ENCODE measurements around the gene LMCD1.

LMCD1 gene

GRCh38 chr3:8584661-8585060, 83.0 kb downstream of the LMCD1 start:
- no peak for DNase-seq (ENCODE audit: low read depth)

GRCh38 chr3:8589880-8590556, 88.4 kb downstream of the LMCD1 start:
- no peak for DNase-seq (ENCODE audit: low read depth)

- no peak for DNase-seq (ENCODE audit: low read depth)
These were observed 91.6 kb downstream of the LMCD1 start for GRCh38 chr3:8593021-8593827.

GRCh38 chr3:8595252-8595651, 93.6 kb downstream of the LMCD1 start:
- DNase-seq (ENCODE audit: low read depth), result no peak

- DNase-seq (ENCODE audit: low read depth), result no peak
These were observed 94.1 kb downstream of the LMCD1 start for GRCh38 chr3:8595695-8596115.

GRCh38 chr3:8596321-8597218, 94.9 kb downstream of the LMCD1 start:
- DNase-seq (ENCODE audit: low read depth), result no peak

- DNase-seq (ENCODE audit: low read depth), result no peak
These were observed 95.7 kb downstream of the LMCD1 start for GRCh38 chr3:8597219-8597853.

GRCh38 chr3:8599146-8599545, 97.5 kb downstream of the LMCD1 start:
- no peak for DNase-seq (ENCODE audit: low read depth)

- DNase-seq (ENCODE audit: low read depth), result no peak
These were observed 98.8 kb downstream of the LMCD1 start for GRCh38 chr3:8600457-8600856.

GRCh38 chr3:8603115-8603710, 101.6 kb downstream of the LMCD1 start:
- DNase-seq (ENCODE audit: low read depth), result no peak

- no peak for DNase-seq (ENCODE audit: low read depth)
These were observed 102.4 kb downstream of the LMCD1 start for GRCh38 chr3:8604006-8604405.

GRCh38 chr3:8604988-8605387, 103.4 kb downstream of the LMCD1 start:
- no peak for DNase-seq (ENCODE audit: low read depth)

- no peak for DNase-seq (ENCODE audit: low read depth)
These were observed 105.1 kb downstream of the LMCD1 start for GRCh38 chr3:8606701-8607231.

- DNase-seq (ENCODE audit: low read depth), result no peak
These were observed 105.8 kb downstream of the LMCD1 start for GRCh38 chr3:8607234-8608040.

- no peak for DNase-seq (ENCODE audit: low read depth)
These were observed 106.6 kb downstream of the LMCD1 start for GRCh38 chr3:8608041-8608790.

- DNase-seq (ENCODE audit: low read depth), result no peak
These were observed 107.3 kb downstream of the LMCD1 start for GRCh38 chr3:8608791-8609467.

- no peak for DNase-seq (ENCODE audit: low read depth)
These were observed 109.3 kb downstream of the LMCD1 start for GRCh38 chr3:8610951-8611350.

- DNase-seq (ENCODE audit: low read depth), result no peak
These were observed 116.3 kb downstream of the LMCD1 start for GRCh38 chr3:8617921-8618320.

GRCh38 chr3:8618950-8619349, 117.3 kb downstream of the LMCD1 start:
- no peak for DNase-seq (ENCODE audit: low read depth)
